Thyroid gland (tissue), 4 donors: ENCODE measurements around the gene DCDC1.

ENCODE experiments used
- CTCF ChIP-seq, 6 experiments: fragments of 200-600 bp in 3 of 6; fragments of 450-650 bp in 3 of 6; sonication (generic) in 3 of 6; IDR thresholded peaks; one replicate each; pipeline ENCODE4 v1.5.1; 2016 to 2019; ENCODE audit warnings: antibody characterized with exemption in 6 of 6, mild to moderate bottlenecking in 2 of 6, inconsistent platforms in 1 of 6, moderate library complexity in 1 of 6
- POLR2A ChIP-seq, 2 donors: fragments of 450-650 bp; IDR thresholded peaks; one replicate each; pipeline ENCODE4 v1.6.1; 2017; ENCODE audit warnings: antibody characterized with exemption in 2 of 2, mild to moderate bottlenecking in 2 of 2, moderate library complexity in 1 of 2

DNA sequence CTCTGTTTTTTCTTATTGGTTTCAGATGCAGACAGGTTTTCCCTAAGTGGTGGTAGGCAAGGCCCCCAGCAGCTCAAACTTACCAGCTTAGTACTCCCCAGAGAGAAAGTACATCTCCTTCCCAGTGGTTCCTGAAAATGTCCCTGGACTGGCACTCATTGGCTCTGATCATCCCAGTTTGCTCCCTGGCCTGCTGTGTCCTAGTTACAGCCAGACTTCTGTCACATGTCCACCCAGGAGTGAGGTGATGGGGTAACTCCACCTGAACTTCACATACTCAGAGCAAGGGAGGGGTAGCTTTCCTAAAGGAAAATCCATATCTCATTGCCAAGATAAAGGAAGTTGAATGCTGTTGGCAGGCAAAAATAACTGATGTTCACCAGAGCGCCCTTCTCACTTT is 546.4 kb downstream of the DCDC1 start:
- TF ChIP-seq POLR2A (IDR thresholded peaks at IDR 0.05): no peak
- TF ChIP-seq CTCF (IDR thresholded peaks at IDR 0.05): no peak
